C1 segment of cervical spinal cord (tissue), 14 donors: ENCODE results near the gene TRIM28.
"Not testable (repeated sequence)": the region's sequence is repeated elsewhere in the genome, so short reads cannot be mapped to it uniquely, and the experiment has no call there.

ENCODE experiments used
- DNase-seq, 14 donors: peaks; one replicate each; lab custom pipeline; 2025; lab: John Stamatoyannopoulos, UW

The TRIM28 gene

DNA sequence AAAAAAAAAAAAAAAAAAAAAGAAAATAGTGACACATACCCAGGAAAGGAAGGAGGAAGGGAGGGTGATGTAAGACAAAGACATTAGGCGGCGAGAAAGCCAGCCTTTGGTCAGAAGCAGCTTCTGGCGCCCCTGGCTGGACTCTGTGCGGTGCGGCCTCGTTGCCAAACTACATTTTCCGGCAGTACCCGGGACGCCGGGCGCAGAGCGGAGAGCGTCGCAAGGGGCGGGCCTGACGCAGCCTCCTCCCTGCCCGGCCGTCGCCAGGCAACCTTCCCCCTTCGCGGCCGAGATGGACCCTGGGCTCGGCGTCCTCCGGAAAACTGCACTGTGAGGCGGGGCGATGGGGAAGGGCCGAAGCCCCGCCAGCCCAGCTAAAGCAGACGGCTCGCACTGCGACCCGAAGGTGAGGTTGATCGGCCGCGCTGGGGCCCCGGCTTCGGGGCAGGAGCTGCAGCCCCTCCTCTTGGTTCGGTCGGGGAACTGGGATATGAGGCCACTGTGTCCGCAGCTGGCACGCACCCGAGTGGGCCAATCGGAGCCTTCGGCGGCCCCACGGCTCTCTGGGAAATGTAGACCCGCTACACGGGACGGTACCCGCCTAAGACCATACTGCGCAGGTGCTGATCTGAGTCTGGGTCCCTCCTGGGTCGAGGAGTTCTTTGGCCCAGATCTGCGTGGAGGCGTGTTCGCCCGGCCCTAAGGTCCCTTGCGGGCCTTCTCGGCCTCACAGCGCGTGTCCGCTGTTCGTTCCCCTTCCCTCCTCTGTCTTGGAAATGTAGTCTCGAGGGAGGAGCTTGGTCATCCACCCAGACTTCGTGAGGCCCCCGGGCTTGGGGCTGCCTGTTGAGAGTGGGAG is 31.5 kb downstream of the TRIM28 start:
- no peak for DNase-seq

DNA sequence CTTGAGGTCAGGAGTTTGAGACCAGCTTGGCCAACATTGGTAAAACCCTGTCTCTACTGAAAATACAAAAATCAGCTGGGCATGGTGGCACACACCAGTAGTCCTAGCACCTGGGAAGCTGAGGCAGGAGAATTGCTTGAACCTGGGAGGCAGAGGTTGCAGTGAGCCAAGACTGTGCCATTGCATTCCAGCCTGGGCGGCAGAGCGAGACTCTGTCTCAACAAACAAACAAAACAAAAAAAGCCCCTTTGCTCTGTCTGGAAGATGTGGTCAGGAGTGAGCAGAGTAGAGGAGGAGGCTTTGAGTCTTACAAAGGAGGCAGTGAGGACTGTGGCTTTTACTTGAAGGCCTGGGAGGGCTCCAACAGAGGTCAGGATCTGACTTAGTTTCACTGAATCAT is 33.7 kb downstream of the TRIM28 start:
- not testable (repeated sequence) for DNase-seq

DNA sequence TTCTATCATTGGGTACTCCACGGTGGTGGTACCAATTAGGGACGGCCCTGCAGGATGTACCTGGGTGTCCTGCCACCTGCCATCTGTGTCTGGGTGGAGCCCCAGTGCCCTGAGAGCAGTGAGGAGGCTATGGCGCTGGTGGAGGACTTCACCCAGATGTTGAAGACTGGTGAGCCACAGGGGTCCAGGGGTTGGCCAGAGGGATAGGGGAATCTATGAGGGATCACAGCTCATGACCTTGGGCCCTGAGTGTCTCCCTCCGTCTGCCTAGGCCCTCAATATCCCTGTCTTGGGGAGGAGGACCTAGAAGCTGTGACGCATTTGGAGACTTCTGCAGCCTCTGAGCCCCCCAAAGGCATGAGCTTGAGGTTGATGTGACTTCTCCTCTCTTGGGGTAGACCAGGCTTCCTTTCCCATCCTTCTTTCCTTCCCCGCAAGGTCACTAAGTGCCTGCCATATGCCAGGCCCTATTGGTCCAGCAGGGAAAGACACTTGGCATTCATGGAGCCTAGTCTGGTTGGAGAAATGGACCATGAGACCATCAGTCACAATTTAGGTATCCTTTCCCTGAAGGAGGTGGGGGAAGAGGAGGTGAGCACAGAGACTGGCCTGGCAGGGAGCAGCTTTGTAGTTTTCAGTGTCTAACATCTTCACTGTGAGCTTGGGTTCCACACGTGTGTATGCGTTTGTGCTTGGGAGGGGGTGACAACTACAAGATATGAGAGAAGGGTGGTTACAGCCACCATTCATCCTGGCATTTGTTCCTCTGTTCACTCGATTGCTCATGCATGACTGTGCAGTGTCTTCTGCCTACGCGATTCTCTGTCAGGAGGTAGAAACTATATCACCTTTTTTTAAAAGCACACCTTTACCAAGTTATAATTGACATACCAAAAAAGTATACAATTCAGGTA is 34.4 kb downstream of the TRIM28 start:
- DNase-seq: no peak

DNA sequence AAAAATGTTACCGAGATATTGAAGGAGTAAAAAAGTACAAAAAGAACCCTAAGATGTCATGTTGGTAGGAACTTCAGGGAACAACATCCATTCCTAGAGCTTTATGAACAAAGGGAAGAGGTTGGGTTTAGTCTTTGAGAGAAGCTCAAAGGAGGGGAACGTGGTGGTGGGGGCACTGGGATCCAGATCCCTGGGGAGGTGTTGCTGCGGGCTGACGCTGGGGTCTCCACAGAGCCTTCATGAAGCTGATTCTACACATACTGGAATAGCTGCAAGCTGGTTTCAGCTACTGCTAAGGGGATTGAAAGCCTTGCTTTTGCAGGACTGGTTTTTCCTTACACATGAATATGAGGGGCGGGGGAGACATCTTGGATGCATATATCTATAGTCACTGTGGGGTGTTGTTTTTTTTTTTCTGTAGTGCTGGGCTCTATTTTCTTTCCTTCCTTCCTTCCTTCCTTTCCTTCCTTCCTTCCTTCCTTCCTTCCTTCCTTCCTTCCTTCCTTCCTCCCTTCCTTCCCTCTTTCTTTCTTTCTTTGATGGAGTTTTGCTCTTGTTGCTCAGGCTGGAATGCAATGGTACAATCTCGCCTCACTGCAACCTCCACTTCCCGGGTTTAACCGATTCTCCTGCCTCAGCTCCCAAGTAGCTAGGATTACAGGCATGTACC is 35.7 kb downstream of the TRIM28 start:
- no peak for DNase-seq

DNA sequence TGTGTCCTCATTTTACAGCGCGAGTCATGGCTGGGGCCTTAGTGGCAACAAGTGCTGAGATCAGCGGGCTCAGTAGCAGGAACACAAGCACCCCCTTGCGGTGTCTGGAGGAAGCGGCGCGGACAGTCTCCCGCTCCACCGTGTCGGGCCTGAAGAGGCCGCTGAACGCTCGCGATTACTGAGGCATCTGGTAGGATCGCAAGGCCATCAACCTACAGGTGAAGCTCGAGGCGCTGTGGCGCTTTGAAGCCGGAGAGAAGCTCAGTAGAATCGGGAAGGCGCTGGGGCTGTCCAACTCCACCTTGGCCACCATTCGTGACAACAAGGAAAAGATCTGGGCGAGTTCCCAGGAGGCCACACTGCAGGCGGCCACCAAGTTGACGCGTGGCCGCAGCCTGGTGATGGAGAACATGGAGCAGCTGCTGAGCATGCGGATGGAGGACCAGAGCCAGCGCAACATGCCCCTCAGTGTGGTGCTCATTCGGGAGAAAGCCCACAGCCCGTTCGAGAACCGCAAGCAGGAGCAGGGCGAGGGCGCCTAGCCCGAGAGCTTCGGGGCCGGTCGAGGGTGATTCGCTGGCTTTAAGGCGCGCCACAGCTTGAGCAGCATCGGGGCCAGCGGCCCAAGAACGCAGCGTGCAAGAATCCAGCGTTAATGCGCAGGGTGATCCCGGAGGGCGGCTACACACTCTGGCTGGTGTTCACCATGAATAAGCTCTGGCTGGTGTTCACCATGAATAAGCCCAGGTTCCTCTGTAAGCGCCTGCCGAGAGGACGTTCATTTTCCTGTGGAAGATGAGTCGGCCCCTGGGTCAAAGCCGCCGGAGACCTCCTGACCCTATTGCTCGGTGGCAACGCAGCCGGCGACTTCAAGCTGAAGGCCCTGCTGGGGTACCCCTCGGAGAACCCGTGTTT is 37.6 kb downstream of the TRIM28 start:
- DNase-seq: no peak

DNA sequence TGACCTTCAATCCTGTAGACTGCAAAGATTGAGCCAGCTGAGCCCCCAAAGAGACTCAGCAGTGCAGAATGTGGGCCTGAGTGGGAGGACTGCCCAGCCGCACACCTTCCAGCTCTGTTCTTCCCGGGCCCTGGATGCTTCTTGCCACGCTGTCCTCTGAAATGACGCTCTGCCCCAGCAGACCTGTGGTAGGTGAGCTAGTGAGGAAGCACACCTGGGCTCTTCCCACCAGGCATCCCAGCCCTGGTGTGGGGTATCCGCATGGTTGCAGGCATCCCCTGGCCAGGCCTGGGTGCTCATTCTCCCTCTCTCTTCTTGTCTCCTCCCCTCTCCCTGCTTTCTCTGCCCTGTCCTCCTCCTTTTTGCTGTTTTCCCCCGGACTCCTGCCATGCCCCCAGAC is 39.1 kb downstream of the TRIM28 start:
- DNase-seq: no peak

DNA sequence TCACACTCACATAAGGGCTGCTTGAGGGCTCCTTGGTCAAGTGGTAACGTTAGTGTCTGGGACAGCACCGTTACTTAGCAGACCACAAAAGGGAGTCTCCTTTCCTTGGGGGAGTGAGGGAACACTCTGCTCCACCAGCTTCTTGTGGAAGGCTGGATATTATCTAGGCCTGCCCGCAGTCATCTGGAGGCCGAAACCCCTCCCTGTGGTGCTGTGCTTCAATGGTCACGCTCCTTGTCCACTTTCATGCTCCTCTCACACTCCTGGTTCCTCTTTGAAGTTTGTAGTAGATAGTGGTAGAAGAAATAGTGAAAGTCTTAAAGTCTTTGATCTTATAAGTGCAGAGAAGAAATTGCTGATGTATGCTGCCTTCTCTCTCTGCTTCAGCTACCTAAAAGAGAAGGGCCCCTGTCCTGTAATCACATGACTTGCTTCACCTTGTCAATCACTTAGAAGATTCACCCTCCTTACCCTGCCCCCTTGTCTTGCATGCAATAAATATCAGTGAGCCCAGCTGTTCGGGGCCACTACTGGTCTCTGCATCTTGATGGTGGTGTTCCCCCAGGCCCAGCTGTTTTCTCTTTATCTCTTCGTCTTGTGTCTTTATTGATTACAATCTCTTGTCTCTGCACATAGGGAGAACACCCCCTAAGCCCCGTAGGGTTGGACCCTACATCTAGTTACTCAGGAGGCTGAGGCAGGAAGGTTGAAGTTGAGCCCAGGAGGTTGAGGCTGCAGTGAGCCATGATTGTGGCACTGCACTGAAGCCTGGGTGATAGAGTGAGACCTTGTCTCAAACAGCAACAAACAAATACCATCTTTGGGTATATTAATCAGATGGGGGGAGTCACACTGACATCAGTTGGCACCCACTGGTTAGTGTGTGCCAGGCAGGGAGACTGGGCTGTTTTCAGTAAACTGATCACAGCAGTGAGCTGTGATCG is 40.9 kb downstream of the TRIM28 start:
- no peak for DNase-seq

DNA sequence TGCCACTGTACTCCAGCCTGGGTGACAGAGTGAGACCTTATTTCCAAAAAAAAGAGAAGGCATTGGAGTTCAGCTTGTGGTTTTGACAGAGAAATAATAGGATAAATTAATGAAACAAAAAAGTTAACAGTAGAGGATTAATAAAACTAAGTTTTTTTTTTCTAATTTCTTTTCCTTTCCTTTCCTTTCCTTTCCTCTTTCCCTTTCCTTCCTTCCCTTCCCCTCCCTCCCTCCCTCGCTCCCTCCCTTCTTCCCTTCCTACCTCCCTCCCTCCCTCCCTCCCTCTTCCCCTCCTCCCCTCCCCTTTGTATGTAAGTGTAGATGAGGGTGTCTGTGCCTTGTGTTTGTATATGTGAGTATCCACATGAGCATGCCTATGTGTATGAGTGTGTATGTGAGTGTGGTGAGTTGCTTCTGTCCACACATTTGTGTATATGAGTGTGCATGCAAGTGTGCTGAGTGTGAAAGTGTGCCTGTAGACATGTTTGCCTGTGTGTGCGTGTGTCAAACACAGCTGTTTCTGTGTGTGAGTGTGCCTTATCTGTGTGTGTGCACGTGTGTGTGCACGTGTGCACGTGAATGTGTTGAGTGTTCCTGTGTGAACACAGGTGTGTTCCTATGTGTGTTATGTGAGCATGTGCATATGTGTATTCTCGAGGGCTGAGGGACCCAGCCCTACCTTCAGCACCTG is 41.7 kb downstream of the TRIM28 start:
- no peak for DNase-seq

DNA sequence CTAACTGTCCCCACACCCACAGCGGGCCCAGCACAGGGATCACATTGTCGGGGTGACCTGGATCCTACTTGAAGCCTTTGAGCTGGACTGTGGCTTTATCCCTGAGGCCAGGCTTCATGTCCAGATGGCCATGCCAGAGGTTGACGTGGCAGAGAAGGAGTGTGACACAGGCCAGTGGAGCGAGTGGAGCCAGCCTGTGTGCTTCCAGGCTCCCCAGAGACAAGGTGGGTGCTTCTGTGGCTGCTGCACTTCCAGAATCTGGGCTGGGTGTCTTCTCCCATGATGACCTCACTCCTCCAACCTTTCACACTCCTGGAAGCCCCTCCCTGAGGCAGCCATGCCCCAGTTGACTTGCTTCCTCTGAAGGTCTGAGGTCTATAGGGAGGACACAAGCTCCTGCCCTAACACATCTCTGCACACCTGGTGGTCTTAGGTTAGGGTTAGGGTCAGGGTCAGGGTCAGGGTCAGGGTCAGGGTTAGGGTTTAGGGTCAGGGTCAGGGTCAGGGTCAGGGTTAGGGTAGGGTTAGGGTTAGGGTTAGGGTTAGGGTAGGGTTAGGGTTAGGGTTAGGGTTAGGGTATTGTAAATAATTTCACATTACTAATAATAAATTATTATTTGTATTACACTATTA is 42.4 kb downstream of the TRIM28 start:
- DNase-seq: no peak
